HG03060 (cell line): ENCODE measurements around the gene DNMT1.
A peak's percentile ranks its signal among the peaks of the same experiment; 100 is the strongest.
"Not testable (repeated sequence)": the region's sequence is repeated elsewhere in the genome, so short reads cannot be mapped to it uniquely, and the experiment has no call there.

ENCODE experiments used
- ATAC-seq: cut with Tn5 transposase; IDR thresholded peaks from one replicate; pipeline ENCODE4 v1.9.1; 2021; ENCODE audit warnings: low read depth, moderate number of reproducible peaks; ENCODE audit not compliant: unreplicated experiment

The DNMT1 gene

GRCh38 chr19:10194500-10195198 lies at the start of gene DNMT1:
Gene DNMT1 (minus strand): TSS chr19:10194953. CDS start chr19:10194899, 54 bp downstream.
- ATAC-seq = peak; percentile 76

DNA sequence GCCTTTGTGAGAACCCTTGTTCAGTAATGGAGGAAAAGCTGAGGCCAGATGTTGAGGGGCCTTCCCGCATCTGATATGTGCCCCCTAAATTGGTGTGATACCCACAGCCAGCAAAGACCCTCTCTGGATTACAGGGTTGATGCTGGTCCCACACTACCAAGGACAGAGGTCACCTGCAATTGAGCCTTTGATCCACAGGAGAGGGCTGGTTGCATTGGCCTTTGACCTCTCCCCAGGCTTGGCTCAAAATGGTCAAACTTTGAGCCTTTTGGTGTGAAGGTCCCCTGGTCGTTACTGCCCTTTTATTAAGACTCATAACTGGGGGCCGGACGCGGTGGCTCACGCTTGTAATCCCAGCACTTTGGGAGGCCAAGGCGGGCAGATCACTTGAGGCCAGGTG lies 48.9 kb upstream of the DNMT1 start:
- ATAC-seq = no peak

DNA sequence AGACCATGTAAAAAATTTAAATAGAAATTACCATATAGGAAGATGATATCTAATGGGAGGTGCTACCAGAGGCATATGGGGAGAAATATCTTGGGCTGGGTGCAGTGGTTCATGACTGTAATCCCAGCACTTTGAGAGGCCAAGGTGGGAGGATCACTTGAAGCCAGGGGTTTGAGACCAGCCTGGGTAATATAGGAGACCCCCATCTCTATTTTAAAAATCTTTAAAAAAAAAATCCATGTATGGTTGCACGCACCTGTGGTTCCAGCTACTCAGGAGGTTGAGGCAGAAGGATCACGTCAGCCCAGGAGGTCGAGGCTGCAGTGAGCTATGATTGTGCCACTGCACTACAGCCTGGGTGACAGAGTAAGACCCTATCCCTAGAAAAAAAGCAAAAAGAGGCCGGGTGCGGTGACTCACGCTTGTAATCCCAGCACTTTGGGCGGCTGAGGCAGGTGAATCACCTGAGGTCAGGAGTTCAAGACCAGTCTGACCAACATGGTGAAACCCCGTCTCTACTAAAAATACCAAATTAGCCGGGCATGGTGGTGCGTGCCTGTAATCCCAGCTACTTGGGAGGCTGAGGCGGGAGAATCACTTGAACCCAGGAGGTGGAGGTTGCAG lies 47.2 kb upstream of the DNMT1 start:
- ATAC-seq = not testable (repeated sequence)

- no peak for ATAC-seq
Measured at GRCh38 chr19:10238172-10238783, 43.5 kb upstream of the DNMT1 start.

DNA sequence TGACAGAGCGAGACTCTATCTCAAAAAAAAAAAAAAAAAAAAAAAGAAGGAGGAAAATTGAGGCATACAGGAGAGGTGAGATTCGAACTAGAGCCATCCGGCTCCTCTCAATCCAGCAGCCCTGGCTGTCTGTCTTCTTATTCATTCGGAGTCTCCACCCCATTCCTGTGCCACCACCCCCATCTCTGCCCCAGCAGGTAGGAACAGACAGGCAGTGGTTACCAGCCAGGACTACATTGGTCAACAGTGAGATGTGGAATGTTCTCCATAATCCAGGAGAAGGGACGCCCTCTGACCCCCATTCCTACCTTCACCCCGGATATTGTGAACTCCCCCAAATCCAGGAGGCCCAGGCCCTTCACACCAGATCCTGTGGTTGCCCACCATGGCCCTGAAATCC lies 42.9 kb upstream of the DNMT1 start:
- ATAC-seq = no peak

- ATAC-seq = not testable (repeated sequence)
Measured at GRCh38 chr19:10235409-10235808, 40.7 kb upstream of the DNMT1 start.

DNA sequence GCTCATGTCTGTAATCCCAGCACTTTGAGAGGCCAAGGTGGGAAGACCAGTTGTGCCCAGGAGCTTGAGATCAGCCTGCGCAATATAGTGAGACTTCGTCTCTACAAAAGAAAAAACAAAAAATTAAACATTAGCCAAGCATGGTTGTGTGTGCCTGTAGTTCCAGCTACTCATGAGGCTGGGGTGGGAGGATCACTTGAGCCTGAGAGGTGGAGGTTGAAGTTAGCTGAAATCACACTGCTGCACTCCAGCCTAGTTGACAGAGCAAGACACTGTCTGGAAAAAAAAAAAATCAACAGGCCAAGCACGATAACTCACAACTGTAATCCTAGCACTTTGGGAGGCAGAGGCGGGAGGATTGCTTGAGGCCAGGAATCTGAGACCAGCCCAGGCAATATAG lies 40.2 kb upstream of the DNMT1 start:
- no peak for ATAC-seq

DNA sequence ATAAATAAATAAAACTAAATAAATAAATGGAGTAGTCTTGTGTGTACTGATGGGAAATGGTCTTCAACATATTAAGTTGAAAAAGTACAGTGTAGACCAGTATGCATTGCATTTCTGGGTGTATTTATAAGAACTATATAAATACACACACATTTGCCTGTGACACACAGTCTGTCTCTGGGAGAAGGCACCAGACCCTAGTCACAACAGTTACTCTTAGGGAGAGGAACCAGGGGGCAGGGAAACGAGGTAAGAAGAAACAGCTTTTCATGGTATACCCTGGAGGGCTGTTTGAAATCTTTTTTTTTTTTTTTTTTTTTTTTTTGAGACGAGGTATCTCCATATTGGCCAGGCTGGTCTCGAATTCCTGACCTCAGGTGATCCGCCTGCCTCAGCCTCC lies 39.2 kb upstream of the DNMT1 start:
- no peak for ATAC-seq

DNA sequence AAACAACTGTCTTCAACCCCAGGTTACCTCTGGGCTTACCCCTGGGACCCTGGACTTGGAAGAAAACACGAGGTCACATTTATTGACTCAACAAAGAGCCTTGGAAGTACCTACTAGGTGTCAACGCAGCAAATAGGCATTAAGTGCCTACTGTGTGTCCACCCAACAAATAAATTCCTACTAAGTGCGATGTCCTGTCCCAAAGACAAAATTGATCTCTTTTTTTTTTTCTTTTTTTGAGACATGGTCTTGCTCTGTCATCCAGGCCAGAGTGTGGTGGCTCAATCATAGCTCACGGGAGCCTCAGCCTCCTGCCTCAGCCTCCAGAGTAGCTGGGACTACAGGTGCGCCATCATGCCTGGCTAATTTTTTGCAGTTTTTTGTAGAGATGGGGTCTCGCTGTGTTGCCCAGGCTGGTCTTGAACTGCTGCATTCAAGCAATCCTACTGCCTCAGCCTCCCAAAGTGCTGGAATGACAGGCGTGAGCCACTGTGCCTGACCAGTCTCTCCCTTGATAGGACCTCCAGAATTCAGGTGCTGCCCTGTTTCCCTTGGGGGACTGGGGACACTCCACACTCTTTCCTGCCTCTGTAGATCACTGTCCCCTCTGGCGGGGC lies 37.0 kb upstream of the DNMT1 start:
- ATAC-seq = no peak

GRCh38 chr19:10230861-10231611 lies 36.3 kb upstream of the DNMT1 start, which contains the start of gene S1PR2:
Gene S1PR2 (minus strand): TSS chr19:10231331. CDS start chr19:10224905, 6,426 bp downstream.
- ATAC-seq = no peak

DNA sequence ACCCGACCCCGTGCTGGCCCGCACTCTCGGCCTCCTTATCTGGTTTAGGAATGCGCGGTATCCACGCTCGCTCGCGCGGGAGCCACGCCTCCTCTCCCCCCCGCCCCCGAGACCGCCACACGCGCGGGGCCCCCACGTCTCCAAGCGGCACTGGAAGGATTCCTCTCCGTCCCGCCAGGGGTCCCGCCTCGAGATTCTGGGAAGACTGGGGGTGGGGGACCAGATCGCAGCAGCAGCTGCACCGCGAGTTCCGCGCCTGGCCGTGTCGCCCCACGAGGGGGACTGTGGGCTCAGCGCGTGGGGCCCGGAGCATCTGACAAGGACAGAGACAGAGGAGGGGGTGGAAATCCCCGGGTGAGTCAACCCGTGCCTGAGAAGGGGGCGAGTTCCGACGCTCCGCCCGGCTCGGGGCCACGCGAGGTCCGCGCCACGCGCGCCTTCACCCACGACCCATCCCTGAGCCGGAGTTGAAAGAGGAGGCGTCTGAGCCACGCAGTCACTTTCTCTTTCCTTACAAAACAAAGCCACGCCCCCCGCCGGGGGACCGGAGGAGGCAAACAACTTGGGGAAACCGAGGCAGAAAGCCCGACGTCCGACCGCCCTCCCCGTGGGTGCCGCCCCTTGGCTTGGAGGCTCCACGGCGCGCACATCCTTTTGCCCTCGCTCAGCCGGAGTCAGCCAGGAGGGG lies 35.6 kb upstream of the DNMT1 start:
- ATAC-seq = no peak

DNA sequence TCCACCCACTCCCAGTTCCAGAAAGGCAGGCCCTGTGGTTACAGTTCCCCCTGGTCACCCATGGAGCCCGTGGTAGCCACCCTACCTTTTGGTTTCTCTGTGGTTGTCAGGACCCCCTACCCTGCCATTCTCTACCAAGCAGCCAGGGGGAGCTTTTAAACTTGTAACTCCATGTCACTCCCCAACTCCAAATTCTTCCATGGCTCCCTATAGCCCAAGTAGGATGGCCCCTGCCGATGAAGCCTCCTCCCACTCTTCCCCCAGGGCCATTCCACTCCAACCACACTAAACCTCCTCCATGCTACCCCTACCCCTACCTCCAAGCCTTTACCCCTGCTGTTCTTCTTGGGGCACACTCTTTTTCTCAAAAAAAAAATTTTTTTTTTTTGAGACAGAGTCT lies 34.2 kb upstream of the DNMT1 start:
- no peak for ATAC-seq

DNA sequence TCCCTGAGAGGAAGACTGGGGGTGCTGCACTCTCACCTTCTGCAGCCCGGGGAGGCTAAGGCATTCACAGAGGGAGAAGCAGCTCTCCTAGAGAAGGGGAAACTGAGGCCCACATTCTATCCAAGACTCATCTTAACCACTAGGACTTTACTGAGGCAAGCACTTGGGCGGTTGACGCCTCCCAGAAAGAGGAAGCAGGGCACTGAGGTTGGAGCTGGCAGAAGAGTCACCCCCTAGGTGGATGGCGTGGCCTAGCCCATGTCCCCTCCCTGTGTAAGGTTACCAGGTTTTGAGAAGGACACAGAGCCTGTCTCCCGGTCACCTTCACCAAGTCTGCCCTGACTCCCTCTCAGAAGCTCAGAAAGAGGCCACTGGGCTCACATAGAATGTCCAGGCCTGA lies 33.6 kb upstream of the DNMT1 start:
- no peak for ATAC-seq

- no peak for ATAC-seq
Measured at GRCh38 chr19:10227026-10227971, 32.5 kb upstream of the DNMT1 start.

DNA sequence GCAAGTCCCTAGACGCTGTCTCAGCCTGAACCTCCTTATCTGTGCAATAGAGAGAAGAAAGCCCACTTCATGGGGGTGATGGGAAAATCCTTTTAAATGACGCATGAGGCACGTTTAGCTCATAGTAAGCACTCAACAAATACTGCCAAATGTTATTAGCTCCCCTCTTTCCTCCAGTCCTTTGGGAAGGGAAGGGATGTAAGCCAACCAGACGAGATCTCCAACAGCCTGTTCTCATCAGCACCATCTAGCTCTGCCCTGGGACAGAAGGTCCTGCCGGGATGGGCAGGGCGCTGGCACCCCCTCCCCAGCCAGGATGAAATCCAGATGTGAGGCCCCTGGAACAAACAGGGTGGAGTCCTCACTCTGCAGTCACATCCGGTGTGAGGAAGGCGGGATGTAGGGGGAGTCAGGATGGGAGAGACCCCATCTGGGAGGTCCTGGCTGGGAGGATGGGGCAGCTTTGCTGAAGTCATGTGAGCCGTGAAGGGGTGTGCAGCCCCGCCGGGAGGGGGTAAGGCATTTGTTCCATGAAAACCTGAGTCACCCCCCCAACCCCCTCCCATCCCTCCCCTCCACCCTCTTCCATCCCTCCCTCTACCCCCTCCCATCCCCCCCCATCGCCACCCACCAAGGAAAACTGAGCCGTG lies 31.7 kb upstream of the DNMT1 start:
- no peak for ATAC-seq

DNA sequence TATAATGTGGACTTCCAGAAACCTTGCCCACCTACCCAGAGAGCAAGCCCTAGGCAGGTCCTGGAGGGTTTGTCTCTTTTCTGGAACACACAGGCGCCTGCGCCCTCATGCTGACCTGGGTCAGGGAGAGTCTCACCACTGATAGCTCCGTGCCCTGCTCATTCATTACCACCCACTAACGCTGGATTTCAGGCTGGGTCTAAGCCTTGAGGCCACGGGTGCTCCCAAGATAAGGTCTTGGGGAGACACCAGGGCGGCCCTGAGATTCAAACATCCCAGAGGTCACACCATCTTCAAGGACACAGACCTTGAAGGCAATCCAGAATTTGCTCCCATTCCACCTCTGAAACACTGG lies 31.2 kb upstream of the DNMT1 start:
- no peak for ATAC-seq

- ATAC-seq = no peak
Measured at GRCh38 chr19:10224337-10224736, 29.6 kb upstream of the DNMT1 start.

GRCh38 chr19:10223488-10224213 lies 28.9 kb upstream of the DNMT1 start:
- ATAC-seq = no peak
